H1 (cell line): ENCODE results near the gene UGT1A9. TPM values are rescaled to one million over a fixed set of nuclear protein-coding genes. Genes with fewer than 3 reads are reported as not detected.

Source experiments
- ATF2 ChIP-seq: IDR thresholded peaks from 2 replicates; pipeline ENCODE4 v1.6.1; 2012; ENCODE audit warnings: low read length, inconsistent platforms
- ATF3 ChIP-seq: IDR thresholded peaks from 2 replicates; pipeline ENCODE4 v1.6.1; 2011; ENCODE audit warnings: low read depth, mild to moderate bottlenecking, low read length; ENCODE audit not compliant: insufficient read depth
- CHD2 ChIP-seq: IDR thresholded peaks from 2 replicates; pipeline ENCODE4 v1.6.1; 2012; ENCODE audit warnings: low read length, improper control_type of control experiment
- RXRA ChIP-seq: IDR thresholded peaks from 2 replicates; pipeline ENCODE4 v1.6.1; 2011; ENCODE audit warnings: low read depth, mild to moderate bottlenecking, low read length, moderate library complexity; ENCODE audit not compliant: insufficient read depth
- SP1 ChIP-seq: IDR thresholded peaks from 2 replicates; pipeline ENCODE4 v1.6.1; 2011; ENCODE audit warnings: low read depth, low read length
- USF2 ChIP-seq: IDR thresholded peaks from 2 replicates; pipeline ENCODE4 v1.6.1; 2011; ENCODE audit warnings: low read length, improper control_type of control experiment
- polyA plus RNA-seq, 7 experiments: library from polyadenylated mRNA; depleted of rRNA in 3 of 7; stranded (reverse) in 5 of 7; unstranded in 2 of 7; fragments of >200 nt in 5 of 7; fragments of 200-250 nt in 2 of 7; gene quantifications; 1 replicate in 5 of 7; 2 replicates in 1 of 7; 4 replicates in 1 of 7; pipeline versions ENCODE4 v1.2.1 to v1.2.3, GENCODE V29; 2011 to 2013; ENCODE audit warnings: missing spikeins in 2 of 7, mixed read lengths in 2 of 7
- total RNA-seq: library from RNA; stranded (reverse); fragmentation: NEBNext Ultra II Directional; extraction: Animal tissue kit (Norgen Biotek cat#: 25700); gene quantifications from 2 replicates; pipeline ENCODE4 v1.2.1, GENCODE V29; 2021
- TF ChIP-seq, protein P1 (sequence below): IDR thresholded peaks from 2 replicates; pipeline ENCODE4 v1.6.1; 2012; ENCODE audit warnings: inconsistent platforms

UGT1A9 gene
- total and polyA plus RNA-seq, 2 of the 8 experiments (the other 6 are each of a cell fraction or from before 2014, with no cell fraction given) = not detected

DNA sequence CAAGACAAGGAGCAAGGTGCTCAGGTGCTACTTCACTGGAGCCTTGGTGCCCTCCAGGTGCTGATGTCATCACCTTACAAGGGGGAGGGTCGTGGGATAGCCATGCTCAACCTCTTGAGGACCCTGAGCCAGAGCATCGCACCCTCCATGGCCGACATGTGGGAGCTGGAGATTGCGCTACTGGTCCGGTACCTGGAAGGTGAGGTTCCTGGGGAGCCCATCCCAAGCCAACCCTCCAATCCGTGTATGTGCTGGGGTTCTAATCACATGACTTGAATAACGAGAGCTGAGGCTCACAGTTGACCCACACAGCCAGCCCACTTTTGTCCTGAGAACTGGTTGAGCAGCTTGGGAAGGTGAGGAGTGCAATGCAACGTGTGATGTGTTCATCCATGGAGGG lies 132.3 kb downstream of the UGT1A9 start (continued):
- no peak for TF ChIP-seq CHD2
- TF ChIP-seq, protein P1, sequence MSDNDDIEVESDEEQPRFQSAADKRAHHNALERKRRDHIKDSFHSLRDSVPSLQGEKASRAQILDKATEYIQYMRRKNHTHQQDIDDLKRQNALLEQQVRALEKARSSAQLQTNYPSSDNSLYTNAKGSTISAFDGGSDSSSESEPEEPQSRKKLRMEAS = no peak
- TF ChIP-seq RXRA = no peak
- TF ChIP-seq ATF3 = no peak
- TF ChIP-seq SP1 = no peak
- no peak for TF ChIP-seq USF2
- no peak for TF ChIP-seq ATF2
- TF ChIP-seq, all 59 proteins: peak for 0
